K562 (cell line): Measurements from ENCODE around the gene CCNY. TPM values are rescaled to one million over a fixed set of nuclear protein-coding genes. Genes with fewer than 3 reads are reported as not detected.

ENCODE experiments used
- ATAC-seq: fragments of 200-7000 bp; cut with Tn5 transposase; 3 replicates; pipeline ENCODE4 v1.9.1; 2020; ENCODE audit warnings: moderate library complexity
- BruUV-seq: library from RNA; stranded (reverse); fragments of 400-500 nt; replicated peaks from 2 replicates; lab custom pipeline; 2021; lab: Mats Ljungman, UMichigan
- CTCF ChIA-PET: fragments of 300-600 bp; formaldehyde crosslinking; extraction: SDS; loops from one replicate; lab custom pipeline; 2021; ENCODE audit warnings: low intra/inter-chr PET ratio; lab: Yijun Ruan, JAX
- POLR2A ChIA-PET: fragments of 300-600, 350-650 bp; sonication (Branson Sonifier 250); formaldehyde crosslinking; extraction: SDS; loops from one replicate; lab custom pipeline; 2021; ENCODE audit warnings: antibody characterized with exemption, inconsistent platforms; lab: Yijun Ruan, JAX
- DNase-seq, 4 experiments: peaks; one replicate each; pipeline versions ENCODE4 v3.0.0 to v3.0.0-alpha.2; 2011 to 2018; ENCODE audit warnings: low spot score in 3 of 4, mixed read lengths in 3 of 4; ENCODE audit errors: extremely low read depth in 1 of 4
- FAIRE-seq: peaks from 2 replicates; lab custom pipeline; 2011; peaks lifted over from hg19 to GRCh38; lab: Jason Lieb, UNC
- H2AFZ ChIP-seq: 2 replicates; pipeline ENCODE4 v1.6.0; 2011; ENCODE audit warnings: low read depth, low read length, control low read depth, inconsistent platforms
- H3K27ac ChIP-seq: fragments of 200-600 bp; 3 replicates; pipeline ENCODE4 v1.8.0; 2011; ENCODE audit warnings: low read depth, mild to moderate bottlenecking, control low read depth, inconsistent platforms, low read length, moderate library complexity, mixed read lengths; ENCODE audit errors: extremely low read depth
- H3K27me3 ChIP-seq, 2 experiments: fragments of 300-600 bp in 1 of 2; 2 replicates in 1 of 2; 3 replicates in 1 of 2; pipeline versions ENCODE4 v1.6.0 to v1.8.0; 2011; ENCODE audit warnings: inconsistent platforms in 2 of 2, low read length in 2 of 2, mild to moderate bottlenecking in 1 of 2, mixed read lengths in 1 of 2, moderate library complexity in 1 of 2; ENCODE audit not compliant: control insufficient read depth in 2 of 2, insufficient read depth in 2 of 2
- H3K36me3 ChIP-seq: fragments of 300-600 bp; 3 replicates; pipeline ENCODE4 v1.8.0; 2011; ENCODE audit warnings: mild to moderate bottlenecking, low read length, inconsistent platforms; ENCODE audit not compliant: control insufficient read depth, insufficient read depth
- H3K4me1 ChIP-seq, 2 experiments: fragments of 200-600 bp in 1 of 2; replicated peaks in 1 of 2; 2 replicates in 1 of 2; 3 replicates in 1 of 2; pipeline versions ENCODE4 v1.5.1 to v1.8.0; 2011; ENCODE audit warnings: inconsistent platforms in 2 of 2, low read length in 2 of 2, mild to moderate bottlenecking in 1 of 2, mixed read lengths in 1 of 2, moderate library complexity in 1 of 2; ENCODE audit not compliant: control insufficient read depth in 2 of 2, insufficient read depth in 2 of 2
- H3K4me2 ChIP-seq: 2 replicates; pipeline ENCODE4 v1.6.1; 2011; ENCODE audit warnings: low read length, control low read depth, inconsistent platforms, mixed read lengths; ENCODE audit not compliant: insufficient read depth
- H3K4me3 ChIP-seq: fragments of 200-600 bp; sonication (generic), shearing (Covaris generic); 2 replicates; pipeline ENCODE4 v1.5.1; 2016; ENCODE audit warnings: control low read depth, inconsistent platforms
- H3K79me2 ChIP-seq: fragments of 200-600 bp; 3 replicates; pipeline ENCODE4 v1.8.0; 2011; ENCODE audit warnings: low read length, inconsistent platforms; ENCODE audit not compliant: control insufficient read depth, insufficient read depth
- H3K9ac ChIP-seq, 2 experiments: 2 replicates each; pipeline versions ENCODE4 v1.6.0 to v1.6.1; 2011; ENCODE audit warnings: low read depth in 2 of 2, low read length in 2 of 2, control low read depth in 1 of 2, inconsistent platforms in 1 of 2, mild to moderate bottlenecking in 1 of 2, mixed read lengths in 1 of 2; ENCODE audit not compliant: insufficient read depth in 1 of 2
- H3K9me1 ChIP-seq: one replicate; pipeline ENCODE4 v1.6.0; 2011; ENCODE audit warnings: inconsistent platforms, mild to moderate bottlenecking, low read length, moderate library complexity; ENCODE audit not compliant: control insufficient read depth, insufficient read depth
- H3K9me3 ChIP-seq: replicated peaks from 2 replicates; pipeline ENCODE4 v1.5.1; 2011; ENCODE audit warnings: low read depth, low read length, inconsistent platforms; ENCODE audit not compliant: control insufficient read depth, insufficient read depth
- H4K20me1 ChIP-seq: replicated peaks from 2 replicates; pipeline ENCODE4 v1.6.1; 2011; ENCODE audit warnings: low read length, inconsistent platforms, mixed read lengths; ENCODE audit not compliant: control insufficient read depth, insufficient read depth
- HDAC8 ChIP-seq: fragments of 450-650 bp; IDR thresholded peaks from 2 replicates; pipeline ENCODE4 v1.6.1; 2016; ENCODE audit warnings: mild to moderate bottlenecking, missing genetic modification characterization, moderate library complexity, missing compliant biosample characterization
- HMBOX1 ChIP-seq: sonication (generic); IDR thresholded peaks from 2 replicates; pipeline ENCODE4 v1.6.1; 2016
- NBN ChIP-seq: fragments of 450-650 bp; IDR thresholded peaks from 2 replicates; pipeline ENCODE4 v1.6.1; 2016; ENCODE audit warnings: low read depth, mild to moderate bottlenecking
- PATZ1 ChIP-seq: fragments of 250-450 bp; sonication (Bioruptor Pico); IDR thresholded peaks from 2 replicates; pipeline ENCODE4 v1.5.0; 2020; ENCODE audit warnings: mild to moderate bottlenecking, borderline replicate concordance
- POLR2G ChIP-seq: fragments of 200-400 bp; formaldehyde crosslinking; IDR thresholded peaks from 2 replicates; pipeline ENCODE4 v1.6.1; 2017; ENCODE audit warnings: low read depth, mild to moderate bottlenecking, antibody characterized with exemption, low read length, moderate library complexity
- SMARCC2 ChIP-seq: fragments of 450-650 bp; IDR thresholded peaks from 2 replicates; pipeline ENCODE4 v1.6.1; 2017; ENCODE audit warnings: antibody characterized with exemption, moderate library complexity, mild to moderate bottlenecking, low read depth
- THRAP3 ChIP-seq: fragments of 450-650 bp; IDR thresholded peaks from 2 replicates; pipeline ENCODE4 v1.6.1; 2016; ENCODE audit warnings: mild to moderate bottlenecking, inconsistent platforms, borderline replicate concordance
- XRCC4 ChIP-seq: IDR thresholded peaks from one replicate; pipeline ENCODE4 v1.6.1; 2011; ENCODE audit not compliant: insufficient read depth, insufficient read length; ENCODE audit errors: extremely low read depth
- ZBTB17 ChIP-seq: fragments of 450-650 bp; formaldehyde crosslinking; IDR thresholded peaks from 2 replicates; pipeline ENCODE4 v1.4.0; 2020; ENCODE audit warnings: mild to moderate bottlenecking
- ZBTB9 ChIP-seq: fragments of 450-650 bp; formaldehyde crosslinking; IDR thresholded peaks from 2 replicates; pipeline ENCODE4 v1.4.0; 2020; ENCODE audit warnings: mild to moderate bottlenecking, moderate library complexity
- ZNF165 ChIP-seq: fragments of 250-450 bp; sonication (Bioruptor Pico); IDR thresholded peaks from 2 replicates; pipeline ENCODE4 v1.4.0; 2020; ENCODE audit warnings: borderline replicate concordance
- ZNF324 ChIP-seq: fragments of 250-450 bp; sonication (Bioruptor Pico); IDR thresholded peaks from 2 replicates; pipeline ENCODE4 v1.4.0; 2020; ENCODE audit warnings: mild to moderate bottlenecking
- ZNF354B ChIP-seq: fragments of 250-450 bp; sonication (Bioruptor Pico); IDR thresholded peaks from 2 replicates; pipeline ENCODE4 v1.4.0; 2020
- ZNF780A ChIP-seq: fragments of 250-450 bp; sonication (Bioruptor Pico); IDR thresholded peaks from 2 replicates; pipeline ENCODE4 v1.5.0; 2021; ENCODE audit warnings: mild to moderate bottlenecking
- WGBS: fragments of 100-300 bp; shearing (Covaris generic); methylation state at CpG from one replicate; pipeline ENCODE4 v1.1.6; 2016; ENCODE audit warnings: low coverage, mixed read lengths; ENCODE audit not compliant: insufficient coverage; ENCODE audit errors: missing lambda C conversion rate; 5-methylcytosine and 5-hydroxymethylcytosine counted together
- in situ Hi-C: fragments of 300-500 bp; cut with MboI; formaldehyde crosslinking; loops from 4 replicates; pipeline ENCODE4 v1.15.0; 2018; ENCODE audit warnings: inconsistent platforms, mixed read lengths
- intact Hi-C: fragments of 100-400 bp; cut with micrococcal nuclease; formaldehyde crosslinking; loops from 2 replicates; pipeline ENCODE4 v1.14.2; 2022
- polyA plus RNA-seq, 8 experiments: library from polyadenylated mRNA; depleted of rRNA in 4 of 8; stranded (reverse) in 5 of 8; unstranded in 3 of 8; fragments of >200 nt; fragmentation: Nextera tagmentation in 2 of 8; fragmentation: Illumina TruSeq in 1 of 8; extraction: Ambion mirVana in 2 of 8; extraction: Trizol in 1 of 8; gene quantifications; 2 replicates each; pipeline versions ENCODE4 v1.2.1 to v1.2.3, GENCODE V29; 2011 to 2014; ENCODE audit warnings: inconsistent platforms in 1 of 8, missing spikeins in 1 of 8
- total RNA-seq, 7 experiments: library from RNA; depleted of rRNA in 6 of 7; stranded (reverse); fragments of >200 nt in 6 of 7; fragmentation: Illumina TruSeq in 2 of 7; extraction: Trizol in 2 of 7; gene quantifications; 2 replicates each; pipeline versions ENCODE4 v1.2.1 to v1.2.3, GENCODE V29; 2011 to 2021; ENCODE audit warnings: low replicate concordance in 1 of 7

CCNY gene
- total and polyA plus RNA-seq, 9 of the 15 experiments (the other 6 are each of a cell fraction or from before 2014, with no cell fraction given), result 8.4 to 109 (median 38.6) TPM

GRCh38 chr10:35470248-35470924 is 134.1 kb downstream of the CCNY start:
- no peaks in the 10 kb centered on the region for H3K27me3 ChIP-seq
- H3K4me2 ChIP-seq, result no peak overlapping the region
- peaks cover 19% of the 10 kb centered on the region for H4K20me1 ChIP-seq
- in situ Hi-C loops, result no loop called here
- H3K9me1 ChIP-seq, result peaks cover 7% of the 10 kb centered on the region
- H3K4me1 ChIP-seq, result peaks cover 9 to 43% of the 10 kb centered on the region in 2 experiments
- peaks cover 2% of the 10 kb centered on the region; the same call in 1 of the 2 replicates for H3K9me3 ChIP-seq
- BruUV-seq, result no TSS peak
- H3K9ac ChIP-seq, result no peak overlapping the region
- TF ChIP-seq HDAC8 (tag) (no peak), ZNF165 (CRISPR knock-in tag) (no peak), THRAP3 (no peak), ZNF324 (CRISPR knock-in tag) (no peak), NBN (no peak), ZNF354B (CRISPR knock-in tag) (no peak), PATZ1 (CRISPR knock-in tag) (no peak), ZBTB17 (CRISPR knock-in tag) (no peak), POLR2G (no peak), XRCC4 (no peak), ZBTB9 (CRISPR knock-in tag) (no peak), SMARCC2 (no peak), ZNF780A (CRISPR knock-in tag) (no peak), HMBOX1 (no peak)
- DNase-seq (no peak), FAIRE-seq (no peak), ATAC-seq (no peak)
- H3K36me3 ChIP-seq, result no peaks in the 10 kb centered on the region
- no peak overlapping the region for H3K27ac ChIP-seq
- H3K4me3 ChIP-seq, result no peak overlapping the region
- peaks cover 81% of the 10 kb centered on the region for H3K79me2 ChIP-seq
- 67% methylated on average over 8 of the region's 9 CpGs for WGBS
- no peak overlapping the region for H2AFZ ChIP-seq
- POLR2A ChIA-PET, result no interaction called here
- intact Hi-C loops, result no loop called here
- CTCF ChIA-PET, result no interaction called here
